PFSK-1 (cell line): ENCODE measurements around the gene MBNL2.

Experiments used
- FOXP2 ChIP-seq: optimal IDR thresholded peaks from 2 replicates; pipeline ENCODE3; 2011; ENCODE audit warnings: borderline replicate concordance, control low read depth, inconsistent platforms; ENCODE audit not compliant: insufficient read depth; ENCODE audit errors: extremely low read length, extremely low read depth
- POLR2AphosphoS5 ChIP-seq: IDR thresholded peaks from 2 replicates; pipeline ENCODE4 v1.6.1; 2012; ENCODE audit warnings: low read depth, mild to moderate bottlenecking, control low read depth, low read length, moderate library complexity
- SIN3A ChIP-seq: IDR thresholded peaks from 2 replicates; pipeline ENCODE4 v1.6.1; 2012; ENCODE audit warnings: mild to moderate bottlenecking, low read length, moderate library complexity, borderline replicate concordance; ENCODE audit not compliant: insufficient read depth
- TAF1 ChIP-seq: IDR thresholded peaks from 2 replicates; pipeline ENCODE4 v1.6.1; 2012; ENCODE audit warnings: low read length, control low read depth, borderline replicate concordance; ENCODE audit not compliant: insufficient read depth
- TF ChIP-seq, protein P1 (sequence below), 2 experiments: IDR thresholded peaks; 2 replicates each; pipeline versions ENCODE4 v1.6.1 to v1.8.0; 2011 to 2012; ENCODE audit warnings: low read depth in 2 of 2, low read length in 2 of 2, control low read depth in 1 of 2, inconsistent platforms in 1 of 2, mild to moderate bottlenecking in 1 of 2, moderate library complexity in 1 of 2; ENCODE audit not compliant: insufficient read depth in 1 of 2

DNA sequence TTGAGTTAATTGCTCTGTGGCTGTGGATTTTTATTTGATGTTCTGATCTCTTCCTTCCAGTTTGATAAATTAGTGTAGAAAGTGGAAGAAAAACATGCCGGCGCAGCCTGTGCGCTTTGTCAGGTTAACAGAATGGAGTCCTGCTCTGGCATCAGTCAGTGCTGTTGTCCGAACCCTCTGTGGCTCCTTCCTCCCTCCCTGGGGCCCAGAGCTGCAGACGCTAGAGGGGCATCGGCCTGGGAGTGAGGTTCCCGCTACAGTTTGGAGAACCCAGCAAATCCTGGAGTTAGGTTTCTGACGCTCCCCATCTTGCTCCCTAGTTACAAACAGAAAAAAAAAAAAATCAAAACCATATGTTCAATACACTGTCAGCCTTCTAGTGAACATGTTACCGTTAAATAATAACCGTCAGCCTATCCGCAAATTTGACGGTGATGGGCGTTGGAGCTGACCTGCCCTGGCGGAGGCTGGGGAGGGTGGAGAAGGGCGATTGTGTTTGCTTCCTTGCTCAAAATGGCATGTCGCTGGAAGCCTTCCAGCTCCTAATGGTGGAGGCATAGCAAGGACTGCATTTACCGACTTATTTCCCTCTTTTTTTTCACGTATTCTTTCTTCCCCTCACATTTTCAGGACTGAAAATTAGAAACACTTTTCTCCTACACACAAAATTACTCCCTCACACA is 13.6 kb downstream of the MBNL2 start:
- TF ChIP-seq POLR2AphosphoS5 (no peak), SIN3A (no peak), TAF1 (no peak), FOXP2 (no peak)
- TF ChIP-seq, protein P1, sequence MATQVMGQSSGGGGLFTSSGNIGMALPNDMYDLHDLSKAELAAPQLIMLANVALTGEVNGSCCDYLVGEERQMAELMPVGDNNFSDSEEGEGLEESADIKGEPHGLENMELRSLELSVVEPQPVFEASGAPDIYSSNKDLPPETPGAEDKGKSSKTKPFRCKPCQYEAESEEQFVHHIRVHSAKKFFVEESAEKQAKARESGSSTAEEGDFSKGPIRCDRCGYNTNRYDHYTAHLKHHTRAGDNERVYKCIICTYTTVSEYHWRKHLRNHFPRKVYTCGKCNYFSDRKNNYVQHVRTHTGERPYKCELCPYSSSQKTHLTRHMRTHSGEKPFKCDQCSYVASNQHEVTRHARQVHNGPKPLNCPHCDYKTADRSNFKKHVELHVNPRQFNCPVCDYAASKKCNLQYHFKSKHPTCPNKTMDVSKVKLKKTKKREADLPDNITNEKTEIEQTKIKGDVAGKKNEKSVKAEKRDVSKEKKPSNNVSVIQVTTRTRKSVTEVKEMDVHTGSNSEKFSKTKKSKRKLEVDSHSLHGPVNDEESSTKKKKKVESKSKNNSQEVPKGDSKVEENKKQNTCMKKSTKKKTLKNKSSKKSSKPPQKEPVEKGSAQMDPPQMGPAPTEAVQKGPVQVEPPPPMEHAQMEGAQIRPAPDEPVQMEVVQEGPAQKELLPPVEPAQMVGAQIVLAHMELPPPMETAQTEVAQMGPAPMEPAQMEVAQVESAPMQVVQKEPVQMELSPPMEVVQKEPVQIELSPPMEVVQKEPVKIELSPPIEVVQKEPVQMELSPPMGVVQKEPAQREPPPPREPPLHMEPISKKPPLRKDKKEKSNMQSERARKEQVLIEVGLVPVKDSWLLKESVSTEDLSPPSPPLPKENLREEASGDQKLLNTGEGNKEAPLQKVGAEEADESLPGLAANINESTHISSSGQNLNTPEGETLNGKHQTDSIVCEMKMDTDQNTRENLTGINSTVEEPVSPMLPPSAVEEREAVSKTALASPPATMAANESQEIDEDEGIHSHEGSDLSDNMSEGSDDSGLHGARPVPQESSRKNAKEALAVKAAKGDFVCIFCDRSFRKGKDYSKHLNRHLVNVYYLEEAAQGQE (IDR thresholded peaks at IDR 0.05; ENCODE audit: insufficient read depth in 1 of 2, low read depth in 2 of 2, low read length in 2 of 2): no peak
